ENCODE measurements around the gene BLOC1S4.
A peak's percentile ranks its signal among the peaks of the same experiment; 100 is the strongest.
"Not testable (repeated sequence)": the region's sequence is repeated elsewhere in the genome, so short reads cannot be mapped to it uniquely, and the experiment has no call there.

The BLOC1S4 gene

DNA sequence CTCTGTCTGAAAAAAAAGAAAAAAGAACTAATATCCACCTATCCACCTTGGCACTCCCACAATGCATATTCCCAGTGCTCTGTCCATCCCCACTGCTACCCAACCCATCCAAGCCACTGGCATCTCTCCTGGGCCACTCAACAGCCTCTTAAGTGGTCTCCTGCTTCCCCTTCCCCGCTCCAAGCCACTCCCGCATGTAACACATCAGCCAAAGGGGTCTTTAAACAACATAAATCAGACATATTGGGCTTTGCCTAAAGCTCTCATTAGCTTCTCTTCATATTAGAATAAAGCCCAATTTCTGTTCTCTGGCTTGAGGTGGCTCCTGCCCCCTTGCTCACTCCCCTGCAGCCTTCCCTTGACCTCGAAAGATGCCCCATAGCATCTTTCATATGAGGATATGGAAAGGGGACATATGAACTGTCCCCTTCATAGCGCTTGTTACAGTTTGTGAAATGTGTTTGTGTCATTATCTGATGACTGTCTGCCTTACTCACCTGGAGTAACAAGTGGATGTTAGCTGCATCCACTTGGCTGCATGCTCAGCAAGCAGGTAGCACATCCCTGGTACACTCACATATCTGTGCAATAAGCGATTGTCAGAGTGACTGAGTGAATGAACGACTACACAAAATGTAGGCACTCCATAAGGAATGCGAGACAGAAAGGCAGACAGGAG lies 3.1 kb downstream of the BLOC1S4 start:
- no peak for DNase-seq (ENCODE audit: low read depth in 2 of 2, low spot score in 1 of 2)

DNA sequence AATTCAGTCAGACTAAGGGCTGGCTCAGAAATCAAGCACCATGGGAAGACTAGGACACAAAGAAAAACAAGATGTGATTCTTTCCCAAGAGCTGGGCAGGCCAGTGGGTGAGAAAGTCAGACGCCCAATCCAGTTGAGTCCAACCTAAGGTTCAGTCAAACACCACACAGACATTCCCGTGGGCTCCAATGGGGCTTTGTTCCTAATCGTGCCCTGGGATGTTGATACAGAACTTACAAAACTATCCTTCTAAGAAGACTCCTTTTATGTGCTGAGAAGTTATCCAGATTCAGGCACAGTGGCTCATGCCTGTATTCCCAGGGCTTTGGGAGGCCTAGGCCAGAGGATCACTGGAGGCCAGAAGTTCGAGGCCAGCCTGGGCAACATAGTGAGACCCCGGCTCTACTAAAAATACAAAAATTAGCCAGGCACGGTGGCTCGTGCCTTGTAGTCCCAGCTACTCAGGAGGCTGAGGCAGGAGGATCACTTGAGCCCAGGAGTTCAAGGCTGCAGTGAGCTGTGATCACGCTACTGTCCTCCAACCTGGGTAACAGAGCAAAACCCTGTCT lies 3.7 kb downstream of the BLOC1S4 start:
- no peak for DNase-seq (ENCODE audit: low read depth in 2 of 2, low spot score in 1 of 2)

DNA sequence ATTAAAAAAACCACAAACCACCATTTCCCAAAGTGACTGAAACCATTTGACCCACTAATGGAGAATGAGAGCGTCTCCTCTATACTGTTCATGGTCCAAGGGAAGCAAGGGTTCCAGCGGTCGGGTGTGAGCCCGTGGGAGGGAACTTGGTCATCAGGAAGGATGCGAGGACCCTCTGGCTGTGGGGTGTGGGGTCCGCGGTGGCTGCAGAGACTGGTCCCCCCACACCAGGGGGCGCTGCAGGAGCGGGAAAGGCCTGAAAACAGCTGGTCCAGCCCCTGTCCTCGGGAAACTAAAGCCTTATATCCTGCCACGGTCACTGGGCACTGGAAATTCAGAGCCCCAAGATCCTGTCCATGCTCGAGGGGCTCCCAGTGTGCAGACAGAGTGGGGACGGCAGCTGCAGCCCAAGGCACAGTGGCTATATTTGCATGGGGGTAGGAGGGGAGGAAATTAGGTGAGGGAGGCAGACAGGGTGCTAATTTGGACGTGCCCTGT lies 4.3 kb downstream of the BLOC1S4 start:
- DNase-seq (ENCODE audit: low read depth in 2 of 2, low spot score in 1 of 2): peak; percentile 62 to 83

DNA sequence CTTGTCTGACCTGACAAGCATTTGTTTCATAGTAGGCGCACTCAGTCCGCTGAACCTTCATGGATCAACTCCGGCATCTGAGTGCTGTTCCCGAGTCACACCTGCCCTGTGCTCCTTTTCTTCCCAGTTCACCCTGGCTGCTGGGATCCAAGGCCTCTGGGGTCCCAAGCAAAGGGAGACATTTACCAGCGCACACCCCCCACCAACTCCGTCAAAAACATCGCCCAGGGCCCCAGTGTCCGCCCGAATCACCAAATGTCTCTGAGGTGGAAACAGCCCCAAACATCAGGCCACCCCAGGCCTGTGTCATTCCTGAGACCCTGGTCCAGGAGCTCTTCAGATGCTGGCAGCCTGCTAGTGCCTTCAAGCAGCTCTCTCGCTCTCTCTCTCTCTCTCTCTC lies 5.1 kb downstream of the BLOC1S4 start:
- no peak for DNase-seq (ENCODE audit: low read depth in 2 of 2, low spot score in 1 of 2)

DNA sequence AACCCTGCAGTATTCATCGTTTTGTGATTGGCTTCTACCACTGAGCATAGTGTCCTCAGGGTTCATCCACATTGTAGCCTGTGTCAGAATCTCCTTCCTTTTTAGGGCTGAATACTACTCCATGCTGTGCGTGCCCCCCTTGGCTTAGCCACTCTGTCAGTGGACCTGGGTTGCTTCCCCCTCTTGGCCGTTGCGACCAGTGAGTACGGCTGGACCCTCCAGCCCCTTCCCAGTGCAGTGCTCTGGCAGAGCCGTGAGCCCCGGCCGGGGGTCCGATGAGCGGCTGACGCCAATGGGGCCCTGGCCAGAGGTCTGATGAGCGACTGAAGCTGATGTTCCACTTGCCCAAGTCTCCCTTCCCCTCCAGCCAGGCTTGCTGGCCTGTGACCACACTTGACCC lies 6.9 kb downstream of the BLOC1S4 start:
- DNase-seq (ENCODE audit: low read depth in 2 of 2, low spot score in 1 of 2): no peak

DNA sequence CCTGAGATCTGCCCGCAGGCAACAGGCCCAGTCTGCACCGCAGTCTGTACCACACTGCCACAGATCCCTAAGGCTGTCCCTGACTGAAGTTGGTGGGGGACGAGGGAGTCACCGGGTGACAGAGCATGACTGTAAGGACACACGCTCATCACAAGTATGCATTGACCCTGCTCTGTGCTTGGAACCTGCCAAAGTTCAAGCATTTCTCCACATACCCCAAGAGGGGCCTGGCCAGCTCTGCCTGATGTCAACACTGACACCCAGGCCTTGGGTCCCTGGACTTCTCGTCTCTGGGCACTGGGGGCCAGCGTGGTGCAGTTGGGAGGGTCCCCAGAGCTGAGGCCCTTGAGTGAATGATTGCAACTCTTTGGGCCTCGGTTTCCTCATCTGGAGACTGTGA lies 7.9 kb downstream of the BLOC1S4 start:
- DNase-seq (ENCODE audit: low read depth in 2 of 2, low spot score in 1 of 2): no peak

DNA sequence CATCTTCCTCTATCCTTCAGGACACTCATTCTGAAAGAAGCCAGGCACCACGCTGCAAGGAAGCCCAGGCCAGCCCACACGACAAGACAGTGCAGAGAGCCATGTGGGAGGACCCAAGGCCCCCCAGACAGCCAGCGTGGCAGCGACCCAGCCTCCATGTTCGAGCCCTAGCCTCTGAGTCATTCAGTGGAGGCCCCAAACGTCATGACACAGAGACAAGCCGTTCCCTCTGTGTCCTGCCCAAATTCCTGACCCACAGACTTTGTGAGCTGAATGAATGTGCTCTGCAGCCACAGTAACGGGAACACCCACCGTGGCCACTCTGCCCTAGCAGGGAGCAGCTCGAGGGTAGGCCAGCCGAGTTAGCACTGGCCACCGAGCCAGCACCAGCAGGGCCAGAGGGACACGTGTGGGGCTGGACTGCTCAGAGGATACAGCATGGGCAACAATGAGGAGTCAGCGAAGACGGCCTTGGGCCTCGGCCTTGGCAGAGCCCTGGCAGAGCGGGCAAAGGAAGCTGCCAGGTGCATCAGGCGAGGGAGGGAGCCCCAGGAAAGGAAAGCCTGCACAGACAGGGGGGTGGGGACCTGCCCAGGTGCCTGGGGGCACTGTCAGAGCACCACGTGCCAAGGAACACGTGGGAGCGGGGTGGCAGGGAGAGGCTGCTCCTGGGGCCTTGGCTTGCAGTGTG lies 8.6 kb downstream of the BLOC1S4 start:
- no peak for DNase-seq (ENCODE audit: low read depth in 2 of 2, low spot score in 1 of 2)

DNA sequence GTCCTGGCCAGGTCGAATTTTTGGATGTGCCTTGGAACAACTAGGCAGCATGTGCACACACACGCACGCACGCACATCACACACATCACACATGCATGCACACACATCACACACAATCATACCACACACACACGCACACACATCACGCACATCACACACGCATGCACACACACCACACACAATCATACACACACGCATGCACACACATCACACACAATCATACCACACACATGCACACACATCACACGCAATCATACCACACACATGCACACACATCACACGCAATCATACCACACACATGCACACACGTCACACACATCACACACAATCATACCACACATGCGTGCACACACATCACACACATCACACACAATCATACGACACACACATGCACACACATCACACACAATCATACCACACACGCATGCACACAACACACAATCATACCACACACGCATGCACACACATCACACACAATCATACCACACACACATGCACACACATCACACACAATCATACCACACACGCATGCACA lies 9.5 kb downstream of the BLOC1S4 start:
- DNase-seq (ENCODE audit: low read depth in 2 of 2, low spot score in 1 of 2): not testable (repeated sequence)

DNA sequence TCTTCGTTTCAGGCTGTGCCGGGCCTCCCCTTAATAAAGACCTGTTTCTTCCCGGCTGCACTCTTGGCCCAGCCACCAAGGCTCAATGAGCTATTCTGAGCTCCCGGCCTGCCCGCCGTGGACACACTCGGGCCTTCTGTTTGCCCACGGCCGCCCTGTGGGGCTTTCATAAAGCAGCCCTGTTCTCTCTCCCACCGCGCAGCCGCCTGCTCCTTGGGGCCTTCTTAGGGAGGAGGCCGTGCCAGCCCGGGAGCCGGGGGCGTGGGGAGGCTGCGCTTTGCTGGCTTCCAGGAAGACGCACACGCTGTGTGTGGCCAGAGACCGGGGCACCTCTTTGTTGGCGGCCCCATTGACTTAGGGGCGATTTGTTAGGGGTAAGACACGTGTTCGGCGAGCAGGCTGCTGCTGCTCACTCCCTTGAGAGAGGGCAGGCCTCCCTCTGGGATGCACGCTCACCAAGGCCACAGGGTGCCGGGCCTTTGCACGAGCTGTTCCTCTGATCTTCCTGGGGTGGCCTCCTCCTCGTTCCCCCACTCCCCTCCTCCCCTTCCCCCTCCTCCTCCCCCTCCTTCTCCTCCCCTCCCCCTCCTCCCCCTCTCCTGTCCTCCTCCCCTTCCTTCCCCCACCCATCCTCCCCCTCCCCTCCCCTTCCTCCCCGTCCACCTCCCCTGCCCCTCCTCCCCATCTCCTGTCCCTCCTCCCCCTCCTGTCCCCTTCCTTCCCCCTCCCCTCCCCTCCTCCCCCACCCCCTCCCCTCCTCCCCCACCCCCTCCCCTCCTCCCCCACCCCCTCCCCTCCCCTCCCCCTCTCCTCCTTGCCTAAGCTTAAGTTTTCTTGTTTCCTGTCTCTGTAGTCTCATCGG lies 11.3 kb downstream of the BLOC1S4 start:
- no peak for DNase-seq (ENCODE audit: low read depth in 2 of 2, low spot score in 1 of 2)

DNA sequence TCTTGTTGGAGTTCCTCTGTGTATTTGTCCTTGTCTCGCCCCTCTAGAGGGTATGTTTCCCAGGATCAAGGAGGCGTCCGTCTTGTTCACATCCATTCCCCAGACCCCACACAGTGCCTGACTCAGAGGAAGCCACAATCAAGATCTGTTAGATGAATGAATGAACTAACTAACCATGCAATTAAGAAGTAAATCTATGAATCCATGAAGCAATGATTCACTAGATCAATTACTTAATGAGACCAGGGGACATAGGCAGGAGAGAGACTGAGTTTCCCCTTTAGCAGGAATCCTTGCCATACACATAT lies 11.9 kb downstream of the BLOC1S4 start:
- DNase-seq (ENCODE audit: low read depth in 2 of 2, low spot score in 1 of 2): no peak

DNA sequence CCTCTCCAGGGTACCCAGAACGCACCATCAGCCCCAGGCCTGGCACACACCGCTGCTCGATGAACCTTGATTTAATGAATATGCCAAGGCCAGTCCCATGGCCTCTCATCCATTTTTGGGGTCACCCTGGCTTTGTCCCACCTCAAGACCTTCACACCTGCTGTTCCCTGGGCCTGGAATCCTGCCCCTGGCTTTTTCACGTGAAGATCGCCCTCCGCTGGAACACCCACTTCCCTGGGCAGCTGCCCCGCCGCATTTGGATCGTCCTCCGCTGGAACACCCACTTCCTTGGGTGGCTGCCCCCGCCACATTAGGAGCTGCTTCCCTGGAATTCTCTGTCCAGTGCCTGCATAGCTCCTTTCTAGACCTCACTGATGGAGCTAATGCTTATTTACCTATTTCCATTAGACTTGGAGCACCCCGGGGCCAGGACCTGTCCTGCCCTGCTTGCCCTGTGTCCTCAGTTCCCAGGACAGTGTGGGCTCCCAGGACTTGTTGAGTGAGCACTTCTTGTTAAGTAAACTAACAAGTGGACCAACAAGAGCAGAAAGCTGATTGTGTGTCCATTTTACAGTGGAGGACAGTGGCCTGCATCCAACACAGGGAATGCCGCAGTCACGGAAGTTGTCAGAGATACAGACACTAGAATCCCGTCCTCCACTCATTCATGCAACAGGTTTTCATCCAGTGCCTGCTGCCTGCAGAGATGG lies 12.5 kb downstream of the BLOC1S4 start:
- no peak for DNase-seq (ENCODE audit: low read depth in 2 of 2, low spot score in 1 of 2)

DNA sequence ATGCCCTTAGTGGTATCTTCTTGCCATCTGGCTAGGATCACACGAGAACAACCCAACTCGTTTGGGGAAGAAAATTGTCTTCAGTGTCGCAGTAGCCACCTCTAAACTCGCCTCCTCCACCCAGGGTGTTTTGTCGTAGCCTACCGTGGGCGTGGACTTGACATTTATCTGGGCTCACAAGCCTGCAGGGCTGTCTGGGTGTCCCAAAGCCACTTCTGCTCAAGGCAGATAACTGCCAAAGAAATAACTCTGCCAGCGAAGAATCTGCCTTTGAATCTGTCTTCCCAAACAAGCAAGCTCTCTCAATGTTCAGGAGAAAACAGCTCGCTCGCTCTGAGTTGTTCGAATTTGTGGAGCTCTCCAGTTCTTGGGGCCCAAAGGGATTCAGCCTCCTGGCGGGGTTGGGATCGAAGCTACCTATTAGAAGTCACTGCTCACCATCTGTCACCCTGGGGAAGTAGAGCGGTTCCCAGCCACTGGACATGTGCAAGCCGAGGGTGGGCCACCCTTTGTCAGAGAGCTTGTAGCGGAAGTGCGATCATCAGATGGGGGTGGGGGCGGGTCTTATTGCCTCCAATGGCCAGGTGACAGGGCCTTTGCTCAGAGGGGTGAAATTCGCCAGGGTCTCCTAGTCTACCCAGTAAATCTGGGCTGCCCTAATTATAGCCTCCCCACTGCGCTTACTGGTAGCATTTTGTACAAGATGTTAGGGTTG lies 14.8 kb downstream of the BLOC1S4 start:
- no peak for DNase-seq (ENCODE audit: low read depth in 2 of 2, low spot score in 1 of 2)

DNA sequence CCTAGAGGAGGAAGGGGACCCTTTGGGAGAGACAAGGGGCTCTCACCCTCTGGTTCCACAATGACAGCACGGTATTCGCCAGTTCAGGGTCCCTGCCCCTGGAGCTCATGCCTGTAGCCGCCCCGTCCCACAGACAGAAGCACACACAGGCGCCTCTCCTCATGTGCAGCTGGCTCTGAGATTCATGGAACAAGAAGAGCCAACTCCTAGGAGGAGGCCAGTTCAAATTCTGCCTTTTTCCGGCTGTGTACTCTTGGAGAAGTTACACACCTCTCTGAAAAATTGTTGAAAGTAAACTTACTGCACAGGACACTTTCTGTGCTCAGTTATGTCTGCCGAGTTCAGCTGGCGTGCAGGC lies 15.3 kb downstream of the BLOC1S4 start:
- DNase-seq (ENCODE audit: low read depth in 2 of 2, low spot score in 1 of 2): no peak

DNA sequence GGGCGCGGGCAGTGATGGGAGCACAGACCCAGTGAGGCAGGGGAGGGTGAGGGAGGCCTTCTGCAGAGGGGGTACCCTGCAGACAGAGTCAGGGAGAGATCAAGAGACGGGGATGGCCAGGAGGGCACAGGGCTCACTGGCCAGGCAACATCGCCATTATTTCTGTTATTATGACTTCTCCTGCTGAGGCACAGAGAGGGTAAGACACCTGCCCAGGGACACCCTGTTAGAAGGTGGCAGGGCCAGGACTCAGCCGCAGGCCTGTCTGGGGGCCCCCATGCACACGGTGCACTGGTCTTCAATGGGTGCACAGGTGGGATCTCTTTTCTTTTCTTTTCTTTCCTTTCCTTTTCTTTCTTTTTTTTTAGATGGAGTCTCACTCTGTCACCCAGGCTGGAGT lies 15.8 kb downstream of the BLOC1S4 start:
- no peak for DNase-seq (ENCODE audit: low read depth in 2 of 2, low spot score in 1 of 2)

DNA sequence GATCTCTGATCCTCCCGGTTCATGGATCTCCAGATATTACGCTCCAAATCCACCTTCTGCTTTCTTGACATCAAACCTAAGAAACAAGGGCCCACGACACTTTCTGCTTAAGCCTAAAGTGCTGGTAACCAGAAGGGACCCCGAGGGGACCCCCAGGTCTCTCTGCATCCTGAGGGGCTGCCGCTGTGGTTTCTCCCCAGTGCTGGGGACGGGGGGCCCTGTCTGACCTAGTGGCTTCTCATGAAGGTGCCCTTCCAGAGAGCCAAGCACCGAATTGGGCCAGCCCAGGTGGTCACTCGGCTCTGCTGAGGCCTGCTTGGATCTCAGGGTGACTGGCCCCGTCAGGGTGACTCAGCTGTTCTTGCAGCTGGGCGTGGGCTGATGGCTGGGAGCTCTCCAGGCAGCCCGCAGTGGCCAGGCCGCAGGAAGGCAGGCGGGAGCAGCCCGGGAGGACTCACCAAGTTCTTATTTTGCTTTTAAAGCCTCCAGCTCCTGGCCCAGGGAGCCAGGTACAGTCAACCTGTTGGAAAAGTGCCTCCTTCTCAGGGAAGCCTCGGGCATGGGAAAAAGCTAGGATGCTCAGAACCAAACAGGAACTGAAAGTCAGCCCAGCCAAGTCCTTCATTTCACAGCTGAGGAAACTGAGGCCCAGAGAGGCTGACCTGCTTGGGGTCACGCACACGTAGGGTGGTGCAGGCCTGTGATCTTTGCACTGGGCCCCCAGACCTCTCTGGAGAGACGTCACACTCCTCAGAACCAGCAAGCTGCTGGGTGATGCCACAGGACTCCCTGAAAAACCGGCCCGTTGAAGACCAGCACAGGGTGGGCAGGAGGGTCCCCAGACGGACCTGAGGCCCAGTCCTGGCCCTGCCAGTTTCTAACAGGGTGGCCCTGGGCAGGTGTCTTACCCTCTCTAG lies 16.7 kb downstream of the BLOC1S4 start:
- no peak for DNase-seq (ENCODE audit: low read depth in 2 of 2, low spot score in 1 of 2)

DNA sequence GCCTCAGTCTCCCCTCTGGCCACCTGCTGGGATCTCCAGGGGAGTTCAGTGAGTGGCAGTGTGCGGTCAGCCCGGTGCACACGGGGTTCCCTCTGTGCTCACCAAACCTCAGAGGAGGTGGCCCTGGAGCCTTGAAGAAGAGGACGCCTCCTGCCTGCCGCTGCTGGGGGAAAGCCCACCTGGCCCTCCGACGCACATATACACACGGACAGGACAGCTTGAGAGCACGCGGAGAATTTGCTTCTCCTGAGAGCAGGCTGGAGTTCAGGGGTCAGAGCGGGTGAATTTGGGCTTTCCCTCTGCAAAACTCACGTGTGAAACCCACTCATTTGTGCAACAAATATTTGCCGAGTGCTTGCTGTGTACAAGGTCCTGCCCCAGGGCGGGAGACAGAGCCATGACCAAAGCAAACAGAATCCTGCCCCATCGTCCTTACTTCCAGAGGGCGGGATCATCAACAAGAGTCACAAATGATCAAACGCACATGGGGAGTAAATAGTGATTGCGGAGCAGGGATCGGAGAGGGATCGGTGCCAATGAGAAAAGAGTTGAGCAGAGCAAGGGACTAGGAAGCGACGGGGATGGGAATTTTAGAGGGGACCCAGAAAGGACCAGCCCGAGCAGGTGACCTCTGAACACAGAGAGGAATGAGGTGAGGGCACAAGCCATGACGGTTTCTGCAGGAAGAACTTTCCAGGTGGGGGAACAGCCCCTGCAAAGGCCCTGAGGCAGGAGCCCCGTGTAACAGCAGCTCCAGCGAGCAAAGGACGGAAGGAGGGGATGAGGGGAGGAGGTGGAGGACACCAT lies 17.6 kb downstream of the BLOC1S4 start:
- no peak for DNase-seq (ENCODE audit: low read depth in 2 of 2, low spot score in 1 of 2)

DNA sequence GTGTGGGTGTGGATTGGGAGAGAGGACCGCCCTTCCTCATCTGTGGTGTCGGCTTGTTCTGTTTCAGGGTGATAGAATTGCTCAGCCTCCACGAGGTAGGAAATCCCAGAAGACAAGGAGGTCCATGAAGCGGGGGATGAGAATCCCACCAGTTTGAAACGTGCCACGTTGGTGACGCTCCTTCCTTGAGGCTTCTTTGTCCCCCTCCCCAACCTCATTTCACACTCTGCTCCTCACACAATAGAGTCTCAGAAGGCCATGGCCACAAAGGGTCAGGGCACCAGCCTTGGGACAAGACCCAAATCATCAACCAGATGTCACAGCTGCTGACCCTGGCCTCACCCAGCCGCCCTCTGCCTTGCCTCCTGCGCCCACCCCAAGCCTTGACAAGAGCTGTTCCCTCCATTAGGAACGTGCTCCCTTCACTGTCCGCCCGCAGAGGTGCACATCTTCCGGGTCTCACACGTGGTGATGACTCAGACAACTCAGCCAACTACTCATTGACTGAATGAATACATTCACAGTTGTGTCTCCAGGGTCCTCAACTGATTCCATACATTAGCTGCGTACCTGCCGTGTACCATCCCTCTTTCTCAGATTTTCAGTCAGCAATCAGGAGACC lies 18.3 kb downstream of the BLOC1S4 start:
- DNase-seq (ENCODE audit: low read depth in 2 of 2, low spot score in 1 of 2): no peak

DNA sequence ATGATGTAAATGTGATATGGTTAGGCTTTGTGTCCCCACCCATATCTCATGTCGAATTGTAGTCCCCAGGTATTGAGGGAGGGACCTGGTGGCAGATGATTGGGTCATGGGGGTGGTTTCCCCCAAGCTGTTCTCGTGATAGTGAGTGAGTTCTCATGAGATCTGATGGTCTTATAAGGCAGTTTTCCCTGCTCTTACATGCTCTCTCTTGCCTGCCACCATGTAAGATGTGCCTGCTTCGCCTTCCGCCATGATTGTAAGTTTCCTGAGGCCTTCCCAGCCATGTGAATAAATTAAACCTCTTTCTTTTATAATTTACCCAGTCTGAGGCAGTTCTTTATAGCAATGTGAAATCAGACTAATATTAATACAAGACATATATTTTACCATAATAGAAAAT lies 23.9 kb downstream of the BLOC1S4 start:
- DNase-seq (ENCODE audit: low read depth in 2 of 2, low spot score in 1 of 2): no peak

Data from stimulated activated CD8-positive, alpha-beta memory T cell treated with anti-CD3 and anti-CD28 coated beads, Interleukin-4, amount 100 ng/mL, for 4 hours (primary cell).